Measurements from ENCODE around the gene ERN2. TPM values are rescaled to one million over a fixed set of nuclear protein-coding genes. Genes with fewer than 3 reads are reported as not detected.
A peak's percentile ranks its signal among the peaks of the same experiment; 100 is the strongest.

Gene ERN2
- total and polyA plus RNA-seq, 2 of the 4 experiments (the other 2 are of a cell fraction) = 0.39 to 0.54 TPM

DNA sequence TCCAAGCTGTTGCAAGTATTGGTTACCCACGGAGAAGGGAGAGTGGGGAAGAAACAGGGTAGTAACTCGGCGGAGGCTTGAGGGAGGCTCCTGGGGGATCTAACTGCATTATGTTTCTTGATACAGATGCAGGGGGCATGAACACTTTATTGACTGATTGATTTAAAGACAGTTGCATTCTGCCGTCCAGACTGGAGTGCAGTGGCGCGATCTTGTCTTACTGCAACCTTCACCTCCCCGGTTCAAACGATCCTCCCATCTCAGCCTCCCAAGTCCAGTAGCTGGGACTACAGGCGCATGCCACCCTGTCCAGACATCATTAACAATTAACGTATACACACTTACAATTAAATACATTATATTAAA is 15.1 kb upstream of the ERN2 start:
- Histone ChIP-seq H3K4me3 (ENCODE audit: insufficient read depth, low read depth, low read length) (no peak overlapping the region), H2BK120ac (ENCODE audit: low read depth, low read length) (no peak overlapping the region), H3K9ac (ENCODE audit: low read depth, low read length) (no peak overlapping the region), H4K20me1 (ENCODE audit: insufficient read depth, low read length) (no peaks in the 10 kb centered on the region), H2BK5ac (ENCODE audit: low read depth, low read length, poor library complexity, severe bottlenecking) (no peak overlapping the region), H3K4ac (ENCODE audit: low read depth, low read length) (no peak overlapping the region), H3K23ac (ENCODE audit: low read depth, low read length) (no peak overlapping the region), H2BK20ac (ENCODE audit: low read depth, low read length) (no peak overlapping the region), H3K18ac (ENCODE audit: low read depth, low read length) (no peak overlapping the region), H2AK9ac (replicated peaks; ENCODE audit: low read depth, low read length, poor library complexity) (no peak overlapping the region), H3K4me2 (ENCODE audit: low read depth, low read length) (no peak overlapping the region), H3K56ac (ENCODE audit: extremely low read depth, insufficient read depth, low read length) (no peak overlapping the region), H3K9me1 (ENCODE audit: insufficient read depth, low read length) (no peaks in the 10 kb centered on the region), H3K14ac (replicated peaks; ENCODE audit: low read depth, low read length) (no peak overlapping the region), H4K91ac (ENCODE audit: insufficient read depth, low read depth, low read length) (no peak overlapping the region), H4K8ac (ENCODE audit: low read depth in 2 of 2, low read length in 2 of 2) (no peak overlapping the region), H2AFZ (replicated peaks; ENCODE audit: low read length, poor library complexity) (peak overlapping the region; percentile 86), H3K27me3 (ENCODE audit: control insufficient read depth, insufficient read depth, low read length) (no peaks in the 10 kb centered on the region), H2AK5ac (ENCODE audit: low read depth, low read length) (no peak overlapping the region), H2BK15ac (ENCODE audit: low read depth, low read length) (no peak overlapping the region), H3K27ac (ENCODE audit: insufficient read depth, low read length) (no peak overlapping the region), H3K4me1 (ENCODE audit: control insufficient read depth, insufficient read depth, low read length) (no peaks in the 10 kb centered on the region), H3K36me3 (ENCODE audit: control insufficient read depth, insufficient read depth, low read length) (no peaks in the 10 kb centered on the region), H3K9me3 (ENCODE audit: control insufficient read depth, insufficient read depth, low read length) (no peaks in the 10 kb centered on the region), H4K5ac (ENCODE audit: low read depth, low read length) (no peak overlapping the region), H3K79me1 (ENCODE audit: low read depth in 1 of 2, low read length in 2 of 2) (no peaks in the 10 kb centered on the region)
- no peak for DNase-seq
- ChIA-PET POLR2A (ENCODE audit: unreplicated experiment) (no interaction called here), CTCF (interaction anchor here (0.6 to 1.5 kb wide), 4 partner anchors 28 to 1036 kb away, joined by 3 to 7 read pairs (median 4); no protein-coding TSS in a partner anchor)
- ATAC-seq (ENCODE audit: low read depth) = no peak
- BruUV-seq (replicated peaks) = no TSS peak
- intact Hi-C loops (cut with micrococcal nuclease) (loop anchor here (2.0 kb wide), 1 partner anchor 49 kb away; the partner anchor contains the start of gene PLK1), dilution Hi-C loops (cut with HindIII; ENCODE audit: low sequenced_read_pairs, unreplicated experiment) (no loop called here), in situ Hi-C loops (cut with MboI; ENCODE audit: low sequenced_read_pairs) (no loop called here)
- TF ChIP-seq MAFK (IDR thresholded peaks at IDR 0.05; ENCODE audit: low read depth, low read length) (no peak), POLR2A (IDR thresholded peaks at IDR 0.05; ENCODE audit: low read depth, low read length) (no peak), MXI1 (IDR thresholded peaks at IDR 0.05; ENCODE audit: borderline replicate concordance, low read depth, low read length) (no peak), BHLHE40 (IDR thresholded peaks at IDR 0.05; ENCODE audit: low read depth, low read length) (no peak), RCOR1 (IDR thresholded peaks at IDR 0.05; ENCODE audit: insufficient replicate concordance, low read length) (no peak), CTCF (conservative IDR thresholded peaks at IDR 0.05; ENCODE audit: low read depth, low read length) (no peak), RFX5 (IDR thresholded peaks at IDR 0.05; ENCODE audit: low read depth, low read length) (no peak), RAD21 (IDR thresholded peaks at IDR 0.05; ENCODE audit: low read length) (no peak), FOS (IDR thresholded peaks at IDR 0.05; ENCODE audit: low read depth, low read length) (no peak), SMC3 (IDR thresholded peaks at IDR 0.05; ENCODE audit: low read depth, low read length) (no peak), CHD1 (IDR thresholded peaks at IDR 0.05; ENCODE audit: low read depth, low read length) (no peak), CEBPB (IDR thresholded peaks at IDR 0.05; ENCODE audit: low read depth, low read length) (no peak), NFE2L2 (IDR thresholded peaks at IDR 0.05; ENCODE audit: low read depth, low read length) (no peak), MAZ (IDR thresholded peaks at IDR 0.05; ENCODE audit: borderline replicate concordance, low read depth, low read length) (no peak)
- TF ChIP-seq, protein P1, sequence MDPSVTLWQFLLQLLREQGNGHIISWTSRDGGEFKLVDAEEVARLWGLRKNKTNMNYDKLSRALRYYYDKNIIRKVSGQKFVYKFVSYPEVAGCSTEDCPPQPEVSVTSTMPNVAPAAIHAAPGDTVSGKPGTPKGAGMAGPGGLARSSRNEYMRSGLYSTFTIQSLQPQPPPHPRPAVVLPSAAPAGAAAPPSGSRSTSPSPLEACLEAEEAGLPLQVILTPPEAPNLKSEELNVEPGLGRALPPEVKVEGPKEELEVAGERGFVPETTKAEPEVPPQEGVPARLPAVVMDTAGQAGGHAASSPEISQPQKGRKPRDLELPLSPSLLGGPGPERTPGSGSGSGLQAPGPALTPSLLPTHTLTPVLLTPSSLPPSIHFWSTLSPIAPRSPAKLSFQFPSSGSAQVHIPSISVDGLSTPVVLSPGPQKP (IDR thresholded peaks at IDR 0.05; ENCODE audit: borderline replicate concordance, low read depth, low read length) = no peak
- TF ChIP-seq, protein P2, sequence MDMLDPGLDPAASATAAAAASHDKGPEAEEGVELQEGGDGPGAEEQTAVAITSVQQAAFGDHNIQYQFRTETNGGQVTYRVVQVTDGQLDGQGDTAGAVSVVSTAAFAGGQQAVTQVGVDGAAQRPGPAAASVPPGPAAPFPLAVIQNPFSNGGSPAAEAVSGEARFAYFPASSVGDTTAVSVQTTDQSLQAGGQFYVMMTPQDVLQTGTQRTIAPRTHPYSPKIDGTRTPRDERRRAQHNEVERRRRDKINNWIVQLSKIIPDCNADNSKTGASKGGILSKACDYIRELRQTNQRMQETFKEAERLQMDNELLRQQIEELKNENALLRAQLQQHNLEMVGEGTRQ (IDR thresholded peaks at IDR 0.05; ENCODE audit: low read depth, low read length) = no peak
- no CpG with 5 or more reads among the region's 10 CpGs for WGBS, 2 experiments (ENCODE audit: extremely low coverage in 2 of 2, insufficient read length in 1 of 2)
